Suppressor macrophage treated with lipopolysaccharide for 4 hours (primary cell): ENCODE data around the gene IL4.

Experiments used
- DNase-seq: peaks from one replicate; pipeline ENCODE4 v3.0.0-alpha.2; 2020

The IL4 gene

GRCh38 chr5:132658381-132659302, 15.1 kb upstream of the IL4 start:
- no peak for DNase-seq

- DNase-seq, result no peak
Measured at GRCh38 chr5:132659598-132660493, 13.9 kb upstream of the IL4 start.

GRCh38 chr5:132661231-132662003, 12.4 kb upstream of the IL4 start:
- peak; percentile 25 for DNase-seq

- DNase-seq, result no peak
Measured at GRCh38 chr5:132662004-132662401, 11.8 kb upstream of the IL4 start.

GRCh38 chr5:132662925-132663770, 10.6 kb upstream of the IL4 start:
- no peak for DNase-seq

GRCh38 chr5:132663771-132664695, 9.8 kb upstream of the IL4 start:
- DNase-seq, result no peak

GRCh38 chr5:132664696-132665209, 9.0 kb upstream of the IL4 start:
- no peak for DNase-seq

GRCh38 chr5:132665574-132666080, 8.2 kb upstream of the IL4 start:
- DNase-seq, result no peak

- no peak for DNase-seq
Measured at GRCh38 chr5:132666310-132667123, 7.3 kb upstream of the IL4 start.

GRCh38 chr5:132667309-132667708, 6.5 kb upstream of the IL4 start:
- no peak for DNase-seq

GRCh38 chr5:132667761-132668705, 5.8 kb upstream of the IL4 start:
- no peak for DNase-seq

- DNase-seq, result no peak
Measured at GRCh38 chr5:132668706-132669454, 4.9 kb upstream of the IL4 start.

GRCh38 chr5:132669455-132669820, 4.4 kb upstream of the IL4 start:
- DNase-seq, result no peak

- DNase-seq, result no peak
Measured at GRCh38 chr5:132669966-132670882, 3.6 kb upstream of the IL4 start.

- no peak for DNase-seq
Measured at GRCh38 chr5:132671000-132671399, 2.8 kb upstream of the IL4 start.

- DNase-seq, result no peak
Measured at GRCh38 chr5:132673488-132673887, 301 bp upstream of the IL4 start.
